HG02870 (cell line): ENCODE measurements around the gene KCNF1.

Experiments used
- ATAC-seq: cut with Tn5 transposase; IDR thresholded peaks from one replicate; pipeline ENCODE4 v1.9.1; 2021; ENCODE audit warnings: mild to moderate bottlenecking, moderate library complexity; ENCODE audit not compliant: unreplicated experiment

The KCNF1 gene

GRCh38 chr2:10879624-10880585, 31.8 kb upstream of the KCNF1 start:
- ATAC-seq = no peak

- ATAC-seq = no peak
Measured at GRCh38 chr2:10880586-10881321, 31.0 kb upstream of the KCNF1 start.

DNA sequence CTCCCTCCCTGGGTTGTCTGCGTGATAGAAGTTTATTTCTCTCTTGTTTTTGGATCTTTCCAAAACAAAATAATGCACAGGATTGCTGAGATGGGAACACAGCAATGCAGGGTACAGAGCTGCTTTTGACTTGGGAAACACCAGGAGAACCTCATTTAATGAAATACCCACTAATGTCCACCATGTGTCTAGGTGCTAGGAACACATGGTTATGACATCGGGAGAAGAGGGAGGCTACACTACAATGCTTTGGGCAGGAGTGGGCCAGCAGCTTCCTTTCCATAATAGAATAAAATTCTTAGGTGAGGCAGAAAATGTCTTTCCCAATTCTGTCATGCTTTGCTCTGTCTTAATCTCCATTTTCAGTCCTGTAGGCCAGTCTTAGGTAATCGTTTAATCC, 29.2 kb upstream of the KCNF1 start:
- ATAC-seq = no peak

DNA sequence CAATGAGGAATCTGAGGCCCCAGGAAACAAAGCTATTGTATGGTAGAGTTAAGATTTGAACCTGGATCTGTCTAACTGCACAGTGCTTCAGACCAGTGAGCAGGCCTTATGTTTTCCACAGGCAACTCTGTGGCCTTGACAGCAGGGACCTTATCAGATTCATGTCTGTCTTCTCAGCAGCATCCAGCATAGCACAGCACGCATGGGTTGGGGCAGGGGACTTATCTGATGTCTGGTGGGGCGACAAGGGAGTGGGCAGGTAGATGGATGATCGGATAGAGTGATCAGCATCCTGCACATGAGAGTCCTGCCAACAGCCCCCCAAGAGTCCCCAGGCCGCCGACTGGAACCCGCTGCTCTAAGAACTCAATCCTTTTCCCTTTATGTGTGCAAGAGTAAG, 28.7 kb upstream of the KCNF1 start:
- no peak for ATAC-seq

DNA sequence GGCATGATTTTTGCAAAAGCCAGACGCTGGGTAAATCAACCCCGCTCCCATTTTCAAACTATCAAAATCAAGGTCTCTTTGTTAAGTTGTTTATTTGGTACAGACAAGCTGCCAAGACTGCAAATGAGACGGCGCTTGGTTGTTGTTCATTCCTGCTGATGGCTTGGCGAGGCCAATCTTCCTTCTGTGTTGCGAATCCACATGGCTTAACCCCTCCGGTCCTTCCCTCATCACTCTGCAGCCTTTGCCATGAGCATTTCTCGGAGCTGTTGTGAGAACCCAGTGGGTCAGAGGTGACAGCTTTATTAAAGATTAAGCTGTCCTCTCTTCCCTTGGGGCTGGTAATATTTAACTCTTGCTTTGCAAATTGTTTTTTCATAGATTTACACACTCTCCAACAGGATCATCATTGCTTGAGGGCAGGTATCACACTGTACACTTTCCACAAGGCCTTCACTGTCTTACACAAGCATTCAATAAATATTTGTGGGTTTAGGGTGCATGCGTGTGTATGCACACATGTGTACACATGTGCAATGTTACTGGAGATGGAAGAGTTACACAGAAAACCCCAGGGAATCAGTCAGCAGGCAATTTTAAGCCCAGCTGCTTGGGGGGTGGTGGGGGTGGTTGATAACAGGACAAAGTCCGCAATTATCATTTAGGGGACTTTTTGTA, 27.8 kb upstream of the KCNF1 start:
- ATAC-seq = no peak

GRCh38 chr2:10884574-10884975, 27.2 kb upstream of the KCNF1 start:
- no peak for ATAC-seq

DNA sequence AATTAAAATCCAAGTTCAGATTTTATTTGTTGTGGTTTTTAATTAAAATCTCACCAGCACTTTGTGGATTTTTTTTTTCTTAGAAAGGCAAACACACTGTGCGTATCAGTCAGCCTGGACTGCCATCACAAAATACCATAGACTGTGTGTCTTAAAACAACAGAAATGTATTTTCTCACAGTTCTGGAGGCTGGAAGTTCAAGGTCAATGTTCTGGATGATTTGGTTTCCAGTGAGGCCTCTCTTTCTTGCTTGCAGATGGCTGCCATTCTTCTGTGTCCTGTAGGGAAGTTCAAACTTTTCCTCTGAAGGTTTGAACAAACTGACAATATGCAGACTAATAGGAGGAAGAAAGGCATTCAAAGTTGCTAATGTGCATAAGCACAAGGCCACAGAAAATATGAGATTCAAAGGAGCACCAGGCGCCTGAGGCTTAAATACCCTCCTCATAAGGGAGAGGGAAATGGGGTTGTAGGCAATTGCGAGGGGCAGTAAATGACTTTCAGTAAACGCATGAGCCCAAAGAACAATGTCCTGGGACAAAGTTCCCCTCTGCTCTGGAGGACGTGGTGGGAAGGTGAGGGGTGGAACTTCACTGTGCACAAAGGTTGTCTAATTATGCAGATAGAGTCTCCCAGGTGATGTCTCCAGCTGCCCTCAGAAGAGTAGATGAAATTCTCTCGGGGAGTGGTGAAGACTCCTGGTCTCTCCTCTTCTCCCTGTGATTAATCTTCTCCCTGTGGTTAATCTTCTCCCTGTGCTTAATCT, 26.5 kb upstream of the KCNF1 start:
- ATAC-seq = no peak

- ATAC-seq = no peak
Measured at GRCh38 chr2:10887476-10887875, 24.3 kb upstream of the KCNF1 start.

GRCh38 chr2:10889651-10890215, 22.0 kb upstream of the KCNF1 start:
- no peak for ATAC-seq

DNA sequence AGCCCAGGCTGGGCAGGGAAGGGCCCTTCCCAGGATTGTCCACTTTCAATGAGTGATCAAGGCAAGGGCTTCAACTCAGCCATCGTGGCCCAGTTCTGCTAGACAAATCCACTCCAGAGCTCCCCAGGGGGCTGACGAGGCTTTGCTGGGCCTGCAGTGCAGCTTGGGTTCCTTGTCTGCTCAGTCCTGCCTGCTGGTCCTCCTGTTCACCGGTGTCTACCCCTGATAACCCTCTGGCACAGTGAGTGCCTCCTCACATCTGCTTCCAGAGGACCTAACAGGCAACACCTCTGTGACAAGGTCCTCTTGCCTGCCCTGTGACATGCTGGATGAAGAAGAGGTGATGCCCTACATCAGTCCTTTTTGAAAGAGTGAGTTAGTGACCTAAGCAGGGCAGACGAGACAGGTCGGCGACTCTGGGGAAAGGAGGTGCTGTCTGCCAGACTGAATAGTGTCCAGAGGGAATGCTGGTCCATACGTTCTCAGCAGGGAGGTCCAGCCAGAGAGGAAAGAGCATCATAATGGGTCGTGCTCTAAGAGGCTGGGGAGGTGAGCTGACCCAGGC, 20.9 kb upstream of the KCNF1 start:
- ATAC-seq = no peak

GRCh38 chr2:10891390-10891789, 20.3 kb upstream of the KCNF1 start:
- no peak for ATAC-seq

DNA sequence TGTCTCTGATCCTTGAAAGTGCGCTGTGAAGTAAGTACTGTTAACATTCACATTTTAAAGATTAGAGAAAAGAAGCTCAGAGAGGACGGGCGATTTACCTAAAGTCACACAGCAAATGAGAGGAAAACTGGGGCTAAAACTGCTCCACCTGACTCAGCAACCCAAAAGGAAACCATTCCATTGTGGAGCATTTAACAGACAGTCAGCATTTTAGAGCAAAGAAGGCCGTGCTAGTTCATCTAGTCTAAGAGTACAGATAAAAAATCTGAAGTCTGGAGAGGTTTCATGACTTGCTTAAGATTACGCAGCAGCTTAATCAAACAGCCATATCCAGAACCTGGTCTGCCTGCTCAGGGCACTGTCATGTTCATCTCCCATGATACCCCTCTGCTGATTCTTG, 19.9 kb upstream of the KCNF1 start:
- ATAC-seq = no peak

DNA sequence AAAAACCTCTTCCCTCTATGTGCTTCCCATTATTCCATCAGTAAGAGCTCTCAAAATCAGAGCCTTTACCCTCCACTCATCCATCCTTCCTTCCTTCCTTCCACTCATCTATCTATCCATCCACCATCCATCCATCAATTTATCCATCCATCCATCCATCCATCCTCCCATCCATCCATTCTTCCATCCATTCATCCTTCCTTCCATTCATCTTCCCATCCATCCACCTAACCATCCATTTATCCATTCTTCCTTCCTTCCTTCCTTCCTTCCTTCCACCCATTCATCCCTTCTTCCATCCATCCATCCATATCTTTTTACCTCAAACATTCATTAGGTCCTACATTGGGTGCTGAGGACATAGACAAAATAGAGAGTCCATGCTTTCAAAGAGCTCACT, 19.4 kb upstream of the KCNF1 start:
- no peak for ATAC-seq

- ATAC-seq = no peak
Measured at GRCh38 chr2:10892796-10893350, 18.9 kb upstream of the KCNF1 start.

- ATAC-seq = no peak
Measured at GRCh38 chr2:10894264-10894935, 17.3 kb upstream of the KCNF1 start.

- no peak for ATAC-seq
Measured at GRCh38 chr2:10895231-10895630, 16.5 kb upstream of the KCNF1 start.

DNA sequence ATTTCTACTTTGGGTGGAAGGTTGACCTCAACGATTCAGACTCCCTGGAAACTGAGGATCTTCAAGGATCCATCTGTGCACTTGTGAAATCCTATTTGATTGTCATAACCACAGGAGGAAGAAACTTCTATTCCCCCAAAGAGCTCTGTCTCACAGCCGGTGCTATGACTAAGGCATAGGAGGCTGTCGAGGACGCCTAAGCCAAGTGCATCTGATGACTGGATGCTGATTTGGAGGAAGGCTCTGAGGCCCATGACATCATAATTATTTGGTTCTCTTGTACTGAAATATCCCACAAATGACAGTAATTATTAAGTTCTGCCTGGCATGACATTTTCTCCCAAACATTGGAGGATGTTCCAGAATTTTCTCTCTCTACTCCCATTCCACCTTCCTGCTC, 13.8 kb upstream of the KCNF1 start:
- ATAC-seq = no peak

DNA sequence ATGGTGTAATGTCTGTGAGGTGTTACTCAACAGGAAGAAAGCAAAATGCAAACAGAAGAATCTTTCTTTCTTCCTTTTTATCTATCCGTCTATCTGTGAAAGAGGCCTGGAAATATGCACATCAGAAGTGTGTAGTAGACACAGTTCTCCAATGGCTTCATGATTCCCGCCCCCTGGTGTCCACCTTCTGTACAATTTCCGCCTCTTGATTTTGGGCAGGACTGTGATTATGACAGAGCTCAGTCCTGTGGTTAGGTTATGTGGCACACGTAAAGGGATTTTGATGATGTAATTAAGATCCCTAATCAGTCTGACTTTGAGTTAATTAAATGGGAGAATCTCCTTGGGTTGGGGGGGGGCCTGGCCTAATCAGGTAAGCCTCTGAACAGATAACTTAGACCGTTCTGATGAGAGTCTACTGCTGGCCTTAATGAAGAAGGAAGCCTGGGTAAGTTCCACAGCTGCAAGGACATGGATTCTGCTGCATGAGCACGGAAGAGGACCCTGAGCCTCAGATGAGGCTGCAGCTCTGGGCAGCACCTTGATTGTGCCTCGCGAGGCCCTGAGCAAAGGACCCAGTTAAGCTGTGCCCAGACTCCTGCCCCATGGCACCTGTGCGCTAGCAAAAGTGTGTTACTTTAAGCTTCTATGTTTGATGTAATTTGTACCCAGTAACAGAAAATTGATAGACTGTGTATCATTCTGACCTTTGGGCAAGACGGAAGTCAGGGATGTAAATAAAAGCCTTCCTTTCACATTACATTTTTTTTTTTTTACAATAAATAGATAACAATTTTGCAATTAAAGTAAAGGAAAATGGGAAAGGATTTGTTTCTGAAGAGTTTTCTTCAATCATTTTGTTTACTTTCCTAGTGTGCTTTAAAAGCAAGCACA, 11.3 kb upstream of the KCNF1 start:
- no peak for ATAC-seq
